Ascending aorta (tissue), 2 donors: ENCODE measurements around the gene TRIP10. TPM values are rescaled to one million over a fixed set of nuclear protein-coding genes. Genes with fewer than 3 reads are reported as not detected.

Experiments used
- DNase-seq, 2 donors: peaks; one replicate each; pipeline ENCODE4 v3.0.0-alpha.2; 2019; ENCODE audit warnings: low spot score in 2 of 2
- H3K27ac ChIP-seq, 2 donors: fragments of 200-600 bp; sonication (generic); one replicate each; pipeline ENCODE4 v1.5.1; 2016 to 2017; ENCODE audit warnings: mild to moderate bottlenecking in 1 of 2
- H3K27me3 ChIP-seq: fragments of 200-600 bp; sonication (generic); one replicate; pipeline ENCODE4 v1.5.1; 2017
- H3K36me3 ChIP-seq, 2 donors: fragments of 200-600 bp; sonication (generic); one replicate each; pipeline ENCODE4 v1.5.1; 2016
- H3K4me1 ChIP-seq, 2 donors: fragments of 200-600 bp; sonication (generic); one replicate each; pipeline ENCODE4 v1.5.1; 2016 to 2017; ENCODE audit warnings: mild to moderate bottlenecking in 1 of 2
- H3K4me3 ChIP-seq, 2 donors: fragments of 200-600 bp; sonication (generic); one replicate each; pipeline ENCODE4 v1.5.1; 2016 to 2017; ENCODE audit warnings: mild to moderate bottlenecking in 1 of 2
- H3K9me3 ChIP-seq, 2 donors: fragments of 200-600 bp; sonication (generic); one replicate each; pipeline ENCODE4 v1.5.1; 2016
- intact Hi-C: fragments of 100-400 bp; cut with DNase I; formaldehyde crosslinking; loops from one replicate; pipeline ENCODE4 v1.15.1; 2023
- total RNA-seq: library from RNA; depleted of rRNA; stranded (reverse); fragments of >200 nt; gene quantifications from one replicate; pipeline ENCODE4 v1.1.0, GENCODE V29; 2016
- TF ChIP-seq, protein P1 (sequence below), 3 experiments: fragments of 200-600 bp in 2 of 3; fragments of 450-650 bp in 1 of 3; sonication (generic) in 2 of 3; IDR thresholded peaks; one replicate each; pipeline ENCODE4 v1.5.1; 2016 to 2019; ENCODE audit warnings: antibody characterized with exemption in 3 of 3, mild to moderate bottlenecking in 1 of 3, moderate library complexity in 1 of 3

The TRIP10 gene
- total RNA-seq, 1 donor from 2014 or later: 109 TPM

DNA sequence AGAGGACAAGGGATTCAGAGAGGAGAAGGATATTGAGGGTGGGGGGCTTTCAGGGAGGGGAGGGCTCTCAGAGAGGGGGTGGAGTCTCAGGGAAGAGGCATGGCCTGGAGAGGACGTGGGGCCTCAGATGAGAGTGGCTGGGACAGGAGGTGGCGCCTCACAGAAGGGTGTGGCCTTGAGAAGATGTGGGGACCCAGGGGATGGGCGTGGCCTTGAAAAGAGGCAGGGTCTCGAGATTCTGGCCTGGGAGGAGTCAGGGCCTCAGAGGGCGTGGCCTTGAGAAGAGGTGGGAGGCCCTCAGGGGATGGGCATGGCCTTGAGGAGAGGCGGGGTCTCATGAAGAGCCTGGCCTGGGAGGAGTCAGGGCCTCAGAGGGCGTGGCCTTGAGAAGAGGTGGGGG lies 45.8 kb upstream of the TRIP10 start:
- no peaks in the 10 kb centered on the region for H3K36me3 ChIP-seq
- H3K4me1 ChIP-seq: no peaks in the 10 kb centered on the region
- H3K27ac ChIP-seq: no peak overlapping the region
- H3K27me3 ChIP-seq: no peaks in the 10 kb centered on the region
- TF ChIP-seq, protein P1, sequence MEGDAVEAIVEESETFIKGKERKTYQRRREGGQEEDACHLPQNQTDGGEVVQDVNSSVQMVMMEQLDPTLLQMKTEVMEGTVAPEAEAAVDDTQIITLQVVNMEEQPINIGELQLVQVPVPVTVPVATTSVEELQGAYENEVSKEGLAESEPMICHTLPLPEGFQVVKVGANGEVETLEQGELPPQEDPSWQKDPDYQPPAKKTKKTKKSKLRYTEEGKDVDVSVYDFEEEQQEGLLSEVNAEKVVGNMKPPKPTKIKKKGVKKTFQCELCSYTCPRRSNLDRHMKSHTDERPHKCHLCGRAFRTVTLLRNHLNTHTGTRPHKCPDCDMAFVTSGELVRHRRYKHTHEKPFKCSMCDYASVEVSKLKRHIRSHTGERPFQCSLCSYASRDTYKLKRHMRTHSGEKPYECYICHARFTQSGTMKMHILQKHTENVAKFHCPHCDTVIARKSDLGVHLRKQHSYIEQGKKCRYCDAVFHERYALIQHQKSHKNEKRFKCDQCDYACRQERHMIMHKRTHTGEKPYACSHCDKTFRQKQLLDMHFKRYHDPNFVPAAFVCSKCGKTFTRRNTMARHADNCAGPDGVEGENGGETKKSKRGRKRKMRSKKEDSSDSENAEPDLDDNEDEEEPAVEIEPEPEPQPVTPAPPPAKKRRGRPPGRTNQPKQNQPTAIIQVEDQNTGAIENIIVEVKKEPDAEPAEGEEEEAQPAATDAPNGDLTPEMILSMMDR (IDR thresholded peaks at IDR 0.05): no peak
- DNase-seq: no peak
- intact Hi-C loops: no loop called here
- H3K9me3 ChIP-seq: no peaks in the 10 kb centered on the region
- H3K4me3 ChIP-seq: no peak overlapping the region

DNA sequence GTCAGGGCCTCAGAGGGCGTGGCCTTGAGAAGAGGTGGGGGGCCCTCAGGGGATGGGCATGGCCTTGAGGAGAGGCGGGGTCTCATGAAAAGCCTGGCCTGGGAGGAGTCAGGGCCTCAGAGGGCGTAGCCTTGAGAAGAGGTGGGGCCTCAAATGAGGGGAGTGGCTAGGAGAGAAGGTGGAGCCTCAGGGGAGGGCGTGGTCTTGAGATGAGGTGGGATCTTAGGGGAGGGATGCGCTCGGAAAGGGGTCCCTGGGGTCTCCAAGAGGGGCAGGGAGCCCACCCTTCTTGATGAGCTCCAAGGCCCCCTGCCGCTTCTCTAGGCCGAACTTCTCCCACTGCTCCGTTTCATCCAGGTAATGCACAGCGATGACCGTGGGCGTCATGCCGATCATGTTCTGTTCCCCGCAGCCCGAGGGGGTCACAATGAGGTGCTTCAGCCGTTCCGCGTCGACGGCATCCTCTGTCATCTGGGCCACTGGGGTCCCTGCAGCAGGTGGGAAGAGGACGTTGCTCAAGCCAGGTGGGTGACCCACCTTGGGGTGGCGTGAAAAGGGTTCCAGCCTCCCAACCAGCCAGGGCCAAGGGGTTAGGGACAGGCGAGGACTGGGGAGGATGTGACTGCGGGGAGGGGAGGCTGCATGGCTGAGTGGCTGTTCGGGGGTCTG lies 45.2 kb upstream of the TRIP10 start:
- DNase-seq: no peak
- Histone ChIP-seq H3K4me3 (no peak overlapping the region), H3K4me1 (no peaks in the 10 kb centered on the region), H3K36me3 (no peaks in the 10 kb centered on the region), H3K9me3 (no peaks in the 10 kb centered on the region), H3K27me3 (no peaks in the 10 kb centered on the region), H3K27ac (no peak overlapping the region)
- intact Hi-C loops: no loop called here
- TF ChIP-seq, protein P1 (IDR thresholded peaks at IDR 0.05): no peak

DNA sequence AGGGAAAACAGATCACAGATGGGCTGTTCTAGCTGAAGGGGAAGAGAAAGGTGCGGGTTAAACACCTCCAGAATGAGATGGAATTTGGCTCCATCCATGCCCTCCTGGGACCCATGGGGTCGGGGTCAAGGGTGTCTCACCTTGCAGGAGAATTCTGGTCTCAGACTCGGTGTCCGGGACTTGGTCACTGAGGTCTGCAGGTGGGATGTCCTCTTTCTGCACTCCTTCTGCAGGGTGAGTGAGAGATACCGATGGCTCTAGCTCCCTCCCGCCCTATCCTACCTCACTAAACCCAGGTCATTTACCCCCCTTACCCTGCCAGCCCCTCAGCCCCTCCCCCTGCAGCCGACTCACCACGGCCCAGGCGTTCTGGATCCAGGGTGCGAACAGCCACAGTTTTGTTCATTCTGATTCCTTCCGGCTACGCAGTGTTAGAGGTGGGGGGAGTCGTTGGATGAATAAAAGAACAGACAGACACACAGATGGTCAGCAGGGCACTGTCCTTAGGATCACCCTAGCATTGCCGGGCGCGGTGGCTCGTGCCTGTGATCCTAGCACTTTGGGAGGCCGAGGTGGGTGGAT lies 43.1 kb upstream of the TRIP10 start:
- Histone ChIP-seq H3K36me3 (no peaks in the 10 kb centered on the region), H3K9me3 (no peaks in the 10 kb centered on the region), H3K4me1 (no peaks in the 10 kb centered on the region), H3K27ac (no peak overlapping the region), H3K27me3 (no peaks in the 10 kb centered on the region), H3K4me3 (no peak overlapping the region)
- TF ChIP-seq, protein P1 (IDR thresholded peaks at IDR 0.05): no peak
- intact Hi-C loops: no loop called here
- no peak for DNase-seq

DNA sequence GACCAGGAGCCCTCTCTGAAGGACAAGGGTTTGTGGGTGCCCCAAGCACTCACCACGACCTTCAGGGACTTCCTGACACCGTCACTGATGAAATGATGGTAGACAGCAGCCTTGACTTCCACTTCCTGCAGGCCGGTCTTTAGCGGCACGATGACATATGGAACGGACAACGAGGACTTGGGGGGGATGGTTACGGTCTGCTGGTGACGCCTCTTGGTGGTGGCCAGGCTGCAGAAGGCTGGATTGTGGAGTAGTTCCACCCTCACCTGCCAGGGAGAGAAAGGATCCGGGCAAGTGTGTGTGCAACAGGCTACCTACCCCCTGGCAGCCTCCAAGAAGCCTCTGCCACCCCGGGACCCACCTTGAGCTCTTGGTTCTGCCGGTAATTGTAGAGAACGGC lies 42.2 kb upstream of the TRIP10 start:
- Histone ChIP-seq H3K4me1 (no peaks in the 10 kb centered on the region), H3K27me3 (no peaks in the 10 kb centered on the region), H3K4me3 (no peak overlapping the region), H3K27ac (no peak overlapping the region), H3K36me3 (no peaks in the 10 kb centered on the region), H3K9me3 (no peaks in the 10 kb centered on the region)
- no peak for DNase-seq
- intact Hi-C loops: no loop called here
- TF ChIP-seq, protein P1 (IDR thresholded peaks at IDR 0.05): no peak

DNA sequence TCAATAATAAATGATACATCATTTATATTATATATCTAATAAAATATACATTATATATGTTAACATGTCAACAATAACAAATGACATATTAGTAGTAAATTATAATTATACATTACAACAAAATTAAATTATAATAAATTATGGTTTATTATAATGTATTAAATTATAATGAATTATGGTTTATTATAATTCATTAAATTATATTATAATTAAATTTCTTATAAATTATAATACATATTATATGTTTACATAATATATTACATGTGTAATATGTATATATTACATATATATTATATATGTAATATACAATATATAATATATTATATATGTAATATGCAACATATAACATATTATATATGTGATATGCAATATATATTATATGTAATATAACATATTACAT lies 39.5 kb upstream of the TRIP10 start:
- intact Hi-C loops: no loop called here
- no peaks in the 10 kb centered on the region for H3K36me3 ChIP-seq

More for the DNA sequence above, 39.5 kb upstream of the TRIP10 start:
- Histone ChIP-seq H3K9me3 (no peaks in the 10 kb centered on the region), H3K4me3 (no peak overlapping the region), H3K27ac (no peak overlapping the region), H3K27me3 (no peaks in the 10 kb centered on the region), H3K4me1 (no peaks in the 10 kb centered on the region)
- no peak for DNase-seq
- TF ChIP-seq, protein P1 (IDR thresholded peaks at IDR 0.05): no peak
